Smooth muscle cell (in vitro differentiated cells): ENCODE measurements around the gene SPDL1. TPM values are rescaled to one million over a fixed set of nuclear protein-coding genes. Genes with fewer than 3 reads are reported as not detected.

ENCODE experiments used
- DNase-seq: peaks from one replicate; lab custom pipeline; 2025; ENCODE audit not compliant: unreplicated experiment; lab: John Stamatoyannopoulos, UW
- H2AFZ ChIP-seq: fragments of 200-600 bp; sonication (generic); 2 replicates; pipeline ENCODE4 v1.6.0; 2016; ENCODE audit warnings: antibody characterized with exemption, low read depth, mild to moderate bottlenecking
- H3F3A ChIP-seq: fragments of 200-600 bp; sonication (generic); 2 replicates; pipeline ENCODE4 v1.6.0; 2017; ENCODE audit warnings: antibody characterized with exemption, low read depth
- H3K27ac ChIP-seq: fragments of 200-600 bp; sonication (generic); 2 replicates; pipeline ENCODE4 v1.5.1; 2016; ENCODE audit warnings: low read depth, mild to moderate bottlenecking
- H3K27me3 ChIP-seq: fragments of 200-600 bp; sonication (generic); 2 replicates; pipeline ENCODE4 v1.6.1; 2016; ENCODE audit warnings: low read depth, mild to moderate bottlenecking
- H3K36me3 ChIP-seq: fragments of 200-600 bp; sonication (generic); 2 replicates; pipeline ENCODE4 v1.5.1; 2016; ENCODE audit warnings: low read depth
- H3K4me1 ChIP-seq: fragments of 200-600 bp; sonication (generic); 2 replicates; pipeline ENCODE4 v1.5.1; 2016; ENCODE audit warnings: low read depth
- H3K4me2 ChIP-seq: fragments of 200-600 bp; sonication (generic); 2 replicates; pipeline ENCODE4 v1.6.0; 2016; ENCODE audit warnings: mild to moderate bottlenecking
- H3K4me3 ChIP-seq: fragments of 200-600 bp; sonication (generic); 2 replicates; pipeline ENCODE4 v1.5.1; 2016; ENCODE audit warnings: mild to moderate bottlenecking
- H3K79me2 ChIP-seq: fragments of 200-600 bp; sonication (generic); 2 replicates; pipeline ENCODE4 v1.6.0; 2016; ENCODE audit warnings: low read depth, mild to moderate bottlenecking
- H3K9ac ChIP-seq: fragments of 200-600 bp; sonication (generic); 2 replicates; pipeline ENCODE4 v1.6.0; 2016; ENCODE audit warnings: low read depth
- H3K9me3 ChIP-seq: fragments of 200-600 bp; sonication (generic); replicated peaks from 2 replicates; pipeline ENCODE4 v1.5.1; 2016; ENCODE audit warnings: low read depth
- H4K20me1 ChIP-seq: fragments of 200-600 bp; sonication (generic); 2 replicates; pipeline ENCODE4 v1.6.0; 2016; ENCODE audit warnings: low read depth
- CTCF ChIP-seq: fragments of 200-600 bp; sonication (generic); IDR thresholded peaks from 2 replicates; pipeline ENCODE4 v1.5.1; 2017; ENCODE audit warnings: borderline replicate concordance, mild to moderate bottlenecking, antibody characterized with exemption; ENCODE audit not compliant: insufficient read depth, poor library complexity, severe bottlenecking
- WGBS: methylation state at CpG from one replicate; pipeline ENCODE4 v1.1.7; 2016; ENCODE audit warnings: low lambda C conversion rate; 5-methylcytosine and 5-hydroxymethylcytosine counted together
- polyA plus RNA-seq: library from polyadenylated mRNA; unstranded; fragments of >200 nt; fragmentation: Nextera tagmentation; extraction: Ambion mirVana; gene quantifications from 2 replicates; pipeline ENCODE4 v1.2.1, GENCODE V29; 2016
- total RNA-seq: library from RNA; depleted of rRNA; stranded (reverse); fragments of >200 nt; gene quantifications from 2 replicates; pipeline ENCODE4 v1.2.3, GENCODE V29; 2014

Gene SPDL1
- total and polyA plus RNA-seq, 2 experiments from 2014 or later = 28.0 to 75.2 TPM

DNA sequence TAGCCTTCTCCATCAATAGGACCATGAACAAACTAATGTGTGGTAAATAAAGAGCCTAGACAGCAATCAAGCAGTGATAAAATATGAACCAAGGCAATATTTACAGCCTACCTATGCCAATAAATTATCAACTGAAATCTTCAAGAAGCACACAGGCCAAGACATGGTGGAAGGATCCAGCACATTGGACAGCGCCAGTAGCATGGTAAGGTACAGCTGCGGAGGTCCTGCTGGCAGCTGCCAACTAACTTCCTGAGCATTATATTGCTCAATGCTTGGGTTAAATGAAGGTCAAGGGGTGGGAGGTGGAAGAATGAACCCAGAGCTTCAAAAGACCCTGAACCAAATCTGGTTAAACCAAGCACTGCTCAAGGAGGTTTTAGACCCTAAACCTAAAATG is 16.5 kb upstream of the SPDL1 start:
- H3K27me3 ChIP-seq = peaks cover 55% of the 10 kb centered on the region
- no peak overlapping the region for H2AFZ ChIP-seq
- H3K9ac ChIP-seq = no peak overlapping the region
- no peak overlapping the region for H3K27ac ChIP-seq
- DNase-seq = no peak
- H3K9me3 ChIP-seq = no peaks in the 10 kb centered on the region
- H3K4me1 ChIP-seq = no peaks in the 10 kb centered on the region
- no peaks in the 10 kb centered on the region for H3K79me2 ChIP-seq
- no peaks in the 10 kb centered on the region for H4K20me1 ChIP-seq
- TF ChIP-seq CTCF = no peak
- no peaks in the 10 kb centered on the region for H3F3A ChIP-seq
- H3K4me3 ChIP-seq = no peak overlapping the region
- H3K36me3 ChIP-seq = no peaks in the 10 kb centered on the region
- H3K4me2 ChIP-seq = no peak overlapping the region
- 74% methylated on average over 2 of the region's 2 CpGs for WGBS

DNA sequence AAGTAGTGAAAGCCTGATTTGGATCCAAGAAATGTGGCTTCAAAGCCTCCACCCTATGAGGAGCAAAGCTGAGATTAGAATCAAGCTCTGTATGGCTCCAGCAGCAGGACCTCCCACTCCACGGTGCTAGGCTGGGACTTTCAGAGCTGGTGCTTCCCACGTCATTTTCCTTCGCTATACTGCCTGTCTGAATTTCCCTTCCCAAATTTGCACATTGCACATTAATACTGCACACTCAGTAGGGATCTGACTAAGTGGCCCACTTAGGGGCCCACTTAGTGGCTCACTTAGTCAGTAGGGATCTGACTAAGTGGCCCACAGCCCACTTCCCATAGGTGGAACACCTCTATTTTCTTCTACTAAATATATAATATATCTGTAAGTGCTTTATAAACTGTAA is 14.1 kb upstream of the SPDL1 start:
- Histone ChIP-seq H2AFZ (no peak overlapping the region), H3F3A (no peaks in the 10 kb centered on the region), H3K9me3 (no peaks in the 10 kb centered on the region), H3K4me3 (no peak overlapping the region), H3K9ac (no peak overlapping the region), H3K4me1 (no peaks in the 10 kb centered on the region), H3K27me3 (peaks cover 53% of the 10 kb centered on the region), H3K36me3 (no peaks in the 10 kb centered on the region), H4K20me1 (no peaks in the 10 kb centered on the region), H3K79me2 (no peaks in the 10 kb centered on the region), H3K27ac (no peak overlapping the region), H3K4me2 (no peak overlapping the region)
- WGBS = 91% methylated on average over 3 of the region's 3 CpGs
- no peak for DNase-seq
- TF ChIP-seq CTCF = no peak

GRCh38 chr5:169571355-169571754 is 12.2 kb upstream of the SPDL1 start:
- no peaks in the 10 kb centered on the region for H3K79me2 ChIP-seq
- no peak for TF ChIP-seq CTCF
- no peak overlapping the region for H2AFZ ChIP-seq
- H3K36me3 ChIP-seq = no peaks in the 10 kb centered on the region
- no peak overlapping the region for H3K4me2 ChIP-seq
- H3K9me3 ChIP-seq = no peaks in the 10 kb centered on the region
- no peak for DNase-seq
- H3K4me1 ChIP-seq = no peaks in the 10 kb centered on the region
- no peaks in the 10 kb centered on the region for H3F3A ChIP-seq
- H3K4me3 ChIP-seq = no peak overlapping the region
- peaks cover 52% of the 10 kb centered on the region for H3K27me3 ChIP-seq
- no peaks in the 10 kb centered on the region for H4K20me1 ChIP-seq
- WGBS = 82% methylated on average over 5 of the region's 5 CpGs
- H3K27ac ChIP-seq = no peak overlapping the region
- H3K9ac ChIP-seq = no peak overlapping the region

DNA sequence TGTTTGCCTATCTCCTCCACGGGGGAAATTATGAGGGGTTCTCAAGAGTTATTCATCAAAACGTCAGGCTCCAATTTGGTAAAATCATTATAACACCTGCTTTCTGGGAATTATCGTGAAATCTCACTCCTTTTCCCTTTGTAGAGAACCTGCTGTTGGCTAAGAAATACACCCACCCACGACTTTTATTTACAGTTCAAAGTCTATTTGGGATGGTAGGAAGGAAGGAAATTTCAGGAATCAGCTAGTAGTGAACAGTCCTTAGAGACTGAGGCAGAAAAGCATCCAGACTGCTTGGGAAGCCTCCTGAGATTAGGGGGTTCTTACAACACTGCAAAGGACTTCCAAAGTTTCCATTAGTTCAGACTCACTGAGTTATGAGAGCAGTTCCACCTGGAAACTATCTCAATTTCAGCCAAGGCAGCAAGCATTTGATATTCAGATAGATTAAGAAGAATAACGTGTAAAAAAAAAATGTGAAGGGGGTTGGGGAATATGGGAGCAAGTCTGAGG is 9.4 kb upstream of the SPDL1 start:
- no peak overlapping the region for H3K4me2 ChIP-seq
- no peak for DNase-seq
- no peak overlapping the region for H3K4me3 ChIP-seq
- H3K36me3 ChIP-seq = no peaks in the 10 kb centered on the region
- no peaks in the 10 kb centered on the region for H3F3A ChIP-seq
- peaks cover 41% of the 10 kb centered on the region for H3K27me3 ChIP-seq
- H3K27ac ChIP-seq = no peak overlapping the region
- H3K79me2 ChIP-seq = no peaks in the 10 kb centered on the region
- H3K9ac ChIP-seq = no peak overlapping the region
- no peak for TF ChIP-seq CTCF
- no peak overlapping the region for H2AFZ ChIP-seq
- H3K4me1 ChIP-seq = no peaks in the 10 kb centered on the region
- H3K9me3 ChIP-seq = no peaks in the 10 kb centered on the region
- WGBS = 54% methylated on average over 5 of the region's 5 CpGs
- H4K20me1 ChIP-seq = no peaks in the 10 kb centered on the region
